ENCODE results near the gene FSTL4. TPM values are rescaled to one million over a fixed set of nuclear protein-coding genes. Genes with fewer than 3 reads are reported as not detected.

The FSTL4 gene
- total RNA-seq, 1 experiment from 2014 or later: not detected

DNA sequence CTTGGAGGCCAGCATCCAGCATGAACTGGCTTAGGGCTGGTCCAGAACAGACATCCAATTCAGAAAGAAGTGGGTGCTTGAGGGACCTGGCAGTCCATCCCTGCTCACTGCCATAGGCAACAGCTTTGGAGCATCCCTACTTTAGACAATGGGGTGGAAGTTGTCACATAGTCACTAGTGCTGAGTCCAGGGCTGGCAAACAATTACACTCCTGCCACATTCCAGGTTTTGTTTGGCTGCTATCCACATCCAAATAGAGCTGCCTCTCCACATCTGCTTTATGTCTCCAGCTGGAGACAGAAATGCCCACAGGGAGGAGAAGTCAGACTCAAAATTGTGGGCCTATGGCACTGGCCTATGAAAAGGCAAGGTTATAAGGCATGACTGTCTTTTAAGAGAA lies 7.0 kb downstream of the FSTL4 start:
- Histone ChIP-seq H3K4me2 (ENCODE audit: low read depth, low read length, poor library complexity, severe bottlenecking) (no peak overlapping the region), H4K20me1 (ENCODE audit: insufficient read depth, low read depth, low read length) (no peaks in the 10 kb centered on the region), H3K36me3 (ENCODE audit: insufficient read depth, low read length) (no peaks in the 10 kb centered on the region), H3K9me3 (ENCODE audit: low read length) (no peaks in the 10 kb centered on the region), H3K27ac (ENCODE audit: low read length) (no peak overlapping the region), H2AFZ (ENCODE audit: low read length) (no peak overlapping the region), H3K79me2 (ENCODE audit: low read length) (no peaks in the 10 kb centered on the region), H3K9me2 (replicated peaks; ENCODE audit: insufficient read depth, low read length) (no peaks in the 10 kb centered on the region), H3K4me3 (ENCODE audit: low read length) (no peak overlapping the region), H3K9ac (ENCODE audit: low read length) (no peak overlapping the region), H3K27me3 (ENCODE audit: low read length) (no peaks in the 10 kb centered on the region), H3K4me1 (ENCODE audit: low read length) (no peaks in the 10 kb centered on the region)
- DNase-seq: no peak

DNA sequence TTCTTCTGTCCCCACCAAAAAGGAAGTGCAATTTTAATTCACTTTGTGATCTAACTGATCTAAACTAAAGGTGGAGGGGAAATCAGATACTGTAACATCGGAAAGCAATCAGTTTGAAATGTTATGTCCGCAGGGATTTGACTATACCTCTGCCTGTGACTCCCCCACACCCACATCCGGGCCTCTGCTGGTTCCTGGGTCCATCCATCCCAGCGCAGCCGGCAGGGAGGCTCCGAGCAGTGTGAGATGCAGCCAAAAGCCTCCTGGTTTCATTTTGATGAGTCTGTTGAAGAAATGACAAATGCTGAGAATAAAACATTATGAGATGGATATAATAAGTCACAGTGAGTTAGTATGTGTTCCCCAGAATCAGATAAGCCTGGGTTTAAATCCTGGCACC lies 8.6 kb downstream of the FSTL4 start:
- H3K9me3 ChIP-seq (ENCODE audit: low read length): no peaks in the 10 kb centered on the region
- H3K4me3 ChIP-seq (ENCODE audit: low read length): no peak overlapping the region
- H3K9me2 ChIP-seq (replicated peaks; ENCODE audit: insufficient read depth, low read length): no peaks in the 10 kb centered on the region
- H3K9ac ChIP-seq (ENCODE audit: low read length): no peak overlapping the region
- no peak overlapping the region for H3K4me2 ChIP-seq (ENCODE audit: low read depth, low read length, poor library complexity, severe bottlenecking)
- no peaks in the 10 kb centered on the region for H4K20me1 ChIP-seq (ENCODE audit: insufficient read depth, low read depth, low read length)
- no peak for DNase-seq
- H3K36me3 ChIP-seq (ENCODE audit: insufficient read depth, low read length): no peaks in the 10 kb centered on the region
- H3K27ac ChIP-seq (ENCODE audit: low read length): no peak overlapping the region
- no peak overlapping the region for H2AFZ ChIP-seq (ENCODE audit: low read length)
- no peaks in the 10 kb centered on the region for H3K79me2 ChIP-seq (ENCODE audit: low read length)
- H3K4me1 ChIP-seq (ENCODE audit: low read length): no peaks in the 10 kb centered on the region
- H3K27me3 ChIP-seq (ENCODE audit: low read length): no peaks in the 10 kb centered on the region

- no peak overlapping the region for H3K4me3 ChIP-seq (ENCODE audit: low read length)
- H3K27me3 ChIP-seq (ENCODE audit: low read length): no peaks in the 10 kb centered on the region
- no peaks in the 10 kb centered on the region for H3K4me1 ChIP-seq (ENCODE audit: low read length)
- H3K9me2 ChIP-seq (replicated peaks; ENCODE audit: insufficient read depth, low read length): no peaks in the 10 kb centered on the region
- no peak overlapping the region for H3K4me2 ChIP-seq (ENCODE audit: low read depth, low read length, poor library complexity, severe bottlenecking)
- no peak overlapping the region for H3K9ac ChIP-seq (ENCODE audit: low read length)
- no peak for DNase-seq
- H4K20me1 ChIP-seq (ENCODE audit: insufficient read depth, low read depth, low read length): no peaks in the 10 kb centered on the region
- H3K9me3 ChIP-seq (ENCODE audit: low read length): no peaks in the 10 kb centered on the region
- no peaks in the 10 kb centered on the region for H3K36me3 ChIP-seq (ENCODE audit: insufficient read depth, low read length)
- H2AFZ ChIP-seq (ENCODE audit: low read length): no peak overlapping the region
- no peaks in the 10 kb centered on the region for H3K79me2 ChIP-seq (ENCODE audit: low read length)
- H3K27ac ChIP-seq (ENCODE audit: low read length): no peak overlapping the region
These were observed 9.4 kb downstream of the FSTL4 start for GRCh38 chr5:133602835-133603380.

DNA sequence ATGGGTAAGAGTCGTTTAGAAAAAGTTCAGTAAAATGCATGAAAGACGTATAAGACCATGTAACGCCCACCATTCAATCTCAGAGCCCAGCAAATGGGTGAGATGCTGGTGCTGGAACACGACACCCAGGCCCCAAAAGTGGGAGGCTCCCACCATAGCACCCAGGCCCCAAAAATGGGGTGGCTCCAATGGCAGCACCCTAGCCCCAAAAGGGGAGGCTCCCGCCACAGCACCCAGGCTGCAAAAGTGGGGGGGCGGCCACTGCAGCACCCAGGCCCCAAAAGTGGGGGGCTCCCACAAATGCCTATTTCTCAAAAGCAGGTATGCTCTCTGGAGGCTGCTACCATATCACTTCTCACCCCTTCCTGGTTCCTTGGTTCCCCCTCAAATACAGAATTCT lies 12.7 kb downstream of the FSTL4 start:
- H3K9me3 ChIP-seq (ENCODE audit: low read length): no peaks in the 10 kb centered on the region
- no peak overlapping the region for H3K27ac ChIP-seq (ENCODE audit: low read length)
- H3K36me3 ChIP-seq (ENCODE audit: insufficient read depth, low read length): no peaks in the 10 kb centered on the region
- no peaks in the 10 kb centered on the region for H3K79me2 ChIP-seq (ENCODE audit: low read length)
- H3K4me1 ChIP-seq (ENCODE audit: low read length): no peaks in the 10 kb centered on the region
- H3K27me3 ChIP-seq (ENCODE audit: low read length): no peaks in the 10 kb centered on the region
- H3K4me2 ChIP-seq (ENCODE audit: low read depth, low read length, poor library complexity, severe bottlenecking): no peak overlapping the region
- DNase-seq: no peak
- H2AFZ ChIP-seq (ENCODE audit: low read length): no peak overlapping the region
- no peaks in the 10 kb centered on the region for H3K9me2 ChIP-seq (replicated peaks; ENCODE audit: insufficient read depth, low read length)
- no peak overlapping the region for H3K9ac ChIP-seq (ENCODE audit: low read length)
- no peak overlapping the region for H3K4me3 ChIP-seq (ENCODE audit: low read length)
- no peaks in the 10 kb centered on the region for H4K20me1 ChIP-seq (ENCODE audit: insufficient read depth, low read depth, low read length)

GRCh38 chr5:133599044-133599443 lies 13.3 kb downstream of the FSTL4 start:
- no peak for DNase-seq
- H4K20me1 ChIP-seq (ENCODE audit: insufficient read depth, low read depth, low read length): no peaks in the 10 kb centered on the region
- no peak overlapping the region for H3K4me3 ChIP-seq (ENCODE audit: low read length)
- H3K27ac ChIP-seq (ENCODE audit: low read length): no peak overlapping the region
- no peaks in the 10 kb centered on the region for H3K9me2 ChIP-seq (replicated peaks; ENCODE audit: insufficient read depth, low read length)
- no peak overlapping the region for H3K4me2 ChIP-seq (ENCODE audit: low read depth, low read length, poor library complexity, severe bottlenecking)
- H3K9me3 ChIP-seq (ENCODE audit: low read length): no peaks in the 10 kb centered on the region
- no peaks in the 10 kb centered on the region for H3K36me3 ChIP-seq (ENCODE audit: insufficient read depth, low read length)
- H2AFZ ChIP-seq (ENCODE audit: low read length): no peak overlapping the region
- H3K27me3 ChIP-seq (ENCODE audit: low read length): no peaks in the 10 kb centered on the region
- no peaks in the 10 kb centered on the region for H3K4me1 ChIP-seq (ENCODE audit: low read length)
- H3K79me2 ChIP-seq (ENCODE audit: low read length): no peaks in the 10 kb centered on the region
- H3K9ac ChIP-seq (ENCODE audit: low read length): no peak overlapping the region

- Histone ChIP-seq H3K27me3 (ENCODE audit: low read length) (no peaks in the 10 kb centered on the region), H3K79me2 (ENCODE audit: low read length) (no peaks in the 10 kb centered on the region), H3K4me3 (ENCODE audit: low read length) (no peak overlapping the region), H3K4me2 (ENCODE audit: low read depth, low read length, poor library complexity, severe bottlenecking) (no peak overlapping the region), H3K36me3 (ENCODE audit: insufficient read depth, low read length) (no peaks in the 10 kb centered on the region), H3K9me3 (ENCODE audit: low read length) (no peaks in the 10 kb centered on the region), H3K9me2 (replicated peaks; ENCODE audit: insufficient read depth, low read length) (no peaks in the 10 kb centered on the region), H2AFZ (ENCODE audit: low read length) (no peak overlapping the region), H3K27ac (ENCODE audit: low read length) (no peak overlapping the region), H4K20me1 (ENCODE audit: insufficient read depth, low read depth, low read length) (no peaks in the 10 kb centered on the region), H3K4me1 (ENCODE audit: low read length) (no peaks in the 10 kb centered on the region), H3K9ac (ENCODE audit: low read length) (no peak overlapping the region)
- DNase-seq: no peak
These were observed 16.3 kb downstream of the FSTL4 start for GRCh38 chr5:133596049-133596448.

- Histone ChIP-seq H3K4me1 (ENCODE audit: low read length) (no peaks in the 10 kb centered on the region), H3K27me3 (ENCODE audit: low read length) (no peaks in the 10 kb centered on the region), H3K36me3 (ENCODE audit: insufficient read depth, low read length) (no peaks in the 10 kb centered on the region), H2AFZ (ENCODE audit: low read length) (no peak overlapping the region), H3K4me3 (ENCODE audit: low read length) (no peak overlapping the region), H3K9me2 (replicated peaks; ENCODE audit: insufficient read depth, low read length) (no peaks in the 10 kb centered on the region), H3K4me2 (ENCODE audit: low read depth, low read length, poor library complexity, severe bottlenecking) (no peak overlapping the region), H3K27ac (ENCODE audit: low read length) (no peak overlapping the region), H3K9ac (ENCODE audit: low read length) (no peak overlapping the region), H3K79me2 (ENCODE audit: low read length) (no peaks in the 10 kb centered on the region), H4K20me1 (ENCODE audit: insufficient read depth, low read depth, low read length) (no peaks in the 10 kb centered on the region), H3K9me3 (ENCODE audit: low read length) (no peaks in the 10 kb centered on the region)
- no peak for DNase-seq
These were observed 16.9 kb downstream of the FSTL4 start for GRCh38 chr5:133595465-133595864.

GRCh38 chr5:133589286-133589685 lies 23.1 kb downstream of the FSTL4 start:
- H3K79me2 ChIP-seq (ENCODE audit: low read length): no peaks in the 10 kb centered on the region
- H3K9me3 ChIP-seq (ENCODE audit: low read length): no peaks in the 10 kb centered on the region
- no peak overlapping the region for H3K27ac ChIP-seq (ENCODE audit: low read length)
- no peak overlapping the region for H3K4me2 ChIP-seq (ENCODE audit: low read depth, low read length, poor library complexity, severe bottlenecking)
- H3K27me3 ChIP-seq (ENCODE audit: low read length): no peaks in the 10 kb centered on the region
- H3K9me2 ChIP-seq (replicated peaks; ENCODE audit: insufficient read depth, low read length): no peaks in the 10 kb centered on the region
- no peak overlapping the region for H3K4me3 ChIP-seq (ENCODE audit: low read length)
- no peaks in the 10 kb centered on the region for H3K36me3 ChIP-seq (ENCODE audit: insufficient read depth, low read length)
- H2AFZ ChIP-seq (ENCODE audit: low read length): no peak overlapping the region
- no peak overlapping the region for H3K9ac ChIP-seq (ENCODE audit: low read length)
- no peaks in the 10 kb centered on the region for H3K4me1 ChIP-seq (ENCODE audit: low read length)
- no peak for DNase-seq
- H4K20me1 ChIP-seq (ENCODE audit: insufficient read depth, low read depth, low read length): no peaks in the 10 kb centered on the region

- H3K79me2 ChIP-seq (ENCODE audit: low read length): no peaks in the 10 kb centered on the region
- no peaks in the 10 kb centered on the region for H3K4me1 ChIP-seq (ENCODE audit: low read length)
- no peaks in the 10 kb centered on the region for H3K36me3 ChIP-seq (ENCODE audit: insufficient read depth, low read length)
- no peaks in the 10 kb centered on the region for H3K9me3 ChIP-seq (ENCODE audit: low read length)
- DNase-seq: no peak
- no peak overlapping the region for H3K27ac ChIP-seq (ENCODE audit: low read length)
- no peaks in the 10 kb centered on the region for H3K9me2 ChIP-seq (replicated peaks; ENCODE audit: insufficient read depth, low read length)
- H4K20me1 ChIP-seq (ENCODE audit: insufficient read depth, low read depth, low read length): no peaks in the 10 kb centered on the region
- no peak overlapping the region for H2AFZ ChIP-seq (ENCODE audit: low read length)
- no peak overlapping the region for H3K4me2 ChIP-seq (ENCODE audit: low read depth, low read length, poor library complexity, severe bottlenecking)
- no peak overlapping the region for H3K4me3 ChIP-seq (ENCODE audit: low read length)
- no peaks in the 10 kb centered on the region for H3K27me3 ChIP-seq (ENCODE audit: low read length)
- H3K9ac ChIP-seq (ENCODE audit: low read length): no peak overlapping the region
These were observed 29.4 kb downstream of the FSTL4 start for GRCh38 chr5:133582971-133583370.

All from Karpas-422 (cell line).